Activated CD4-positive, alpha-beta T cell treated with anti-CD3 and anti-CD28 coated beads for 36 hours (primary cell): ENCODE results near the gene LYPD1. TPM values are rescaled to one million over a fixed set of nuclear protein-coding genes. Genes with fewer than 3 reads are reported as not detected.

Source experiments
- ATAC-seq: fragments of 200-7000 bp; cut with Tn5 transposase; one replicate; pipeline ENCODE4 v1.10.0; 2021; ENCODE audit warnings: mild to moderate bottlenecking, moderate library complexity
- CTCF ChIA-PET: fragments of 350-600 bp; sonication (Branson Sonifier 250); formaldehyde crosslinking; loops from one replicate; lab custom pipeline; 2021; ENCODE audit warnings: antibody characterized with exemption; lab: Charles Lee
- POLR2A ChIA-PET: fragments of 350-600 bp; sonication (Branson Sonifier 250); formaldehyde crosslinking; loops from one replicate; lab custom pipeline; 2021; ENCODE audit warnings: antibody characterized with exemption, inconsistent platforms; lab: Charles Lee
- DNase-seq: peaks from one replicate; pipeline ENCODE4 v3.0.0-alpha.2; 2020
- H3K27ac Mint-ChIP-seq: one replicate; pipeline ENCODE4 v1.8.0; 2021; ENCODE audit warnings: mixed read lengths
- H3K27me3 Mint-ChIP-seq: one replicate; pipeline ENCODE4 v1.8.0; 2021; ENCODE audit warnings: mixed read lengths
- H3K36me3 Mint-ChIP-seq: one replicate; pipeline ENCODE4 v1.8.0; 2021; ENCODE audit warnings: low read depth, mixed read lengths
- H3K4me1 Mint-ChIP-seq: one replicate; pipeline ENCODE4 v1.8.0; 2021; ENCODE audit warnings: mixed read lengths
- H3K4me3 Mint-ChIP-seq: one replicate; pipeline ENCODE4 v1.8.0; 2021; ENCODE audit warnings: mild to moderate bottlenecking, moderate library complexity, mixed read lengths
- H3K9me3 Mint-ChIP-seq: one replicate; pipeline ENCODE4 v1.8.0; 2021; ENCODE audit warnings: low read depth, mixed read lengths
- intact Hi-C, 2 experiments: fragments of 100-400 bp; cut with DNase I in 1 of 2; cut with micrococcal nuclease in 1 of 2; formaldehyde crosslinking; loops; one replicate each; pipeline versions ENCODE4 v1.14.2 to v1.15.1; 2022 to 2024; cut with DNase I, micrococcal nuclease
- total RNA-seq, 2 experiments: library from RNA; stranded (reverse); gene quantifications; one replicate each; pipeline ENCODE4 v1.2.3, GENCODE V29; 2021

The LYPD1 gene
- total RNA-seq, 2 experiments from 2014 or later, result not detected

DNA sequence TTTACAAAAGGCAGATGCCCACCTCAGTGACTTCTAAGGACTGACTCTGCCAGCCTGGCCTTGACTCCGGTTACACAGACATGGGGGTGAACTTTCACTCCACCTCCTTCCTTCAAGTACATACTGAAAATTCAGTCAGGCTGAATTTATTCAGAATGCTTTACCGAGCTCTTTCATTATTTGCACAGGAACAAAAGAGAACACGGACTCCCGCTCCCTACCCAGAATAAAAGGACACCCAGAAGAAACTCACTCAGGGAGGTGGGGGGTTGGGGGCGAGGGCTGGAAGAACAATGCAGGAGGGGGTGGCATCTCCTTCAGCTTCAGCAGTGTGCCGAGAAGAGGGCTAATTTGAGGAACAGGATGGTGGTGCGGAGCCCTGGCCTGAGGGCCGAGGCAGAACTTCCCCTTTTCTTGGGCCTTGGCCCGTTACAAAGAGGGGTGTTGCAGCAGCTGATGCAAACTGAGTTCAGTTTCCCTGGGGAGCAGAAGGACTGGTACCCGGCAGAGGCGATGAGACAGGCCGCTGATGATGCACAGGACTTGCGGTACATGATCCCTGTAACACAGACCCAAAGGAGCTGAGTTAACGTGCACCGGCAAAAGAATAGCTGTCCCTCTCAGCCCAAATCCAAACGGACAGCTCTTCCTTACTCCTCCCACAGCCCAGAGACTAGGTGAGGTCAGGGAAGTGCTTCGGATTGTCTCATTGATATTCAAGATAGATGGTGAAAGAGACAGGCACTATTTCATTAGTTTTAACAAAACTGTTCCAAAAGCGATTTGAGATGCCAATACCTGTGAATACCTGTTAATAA, 24.1 kb downstream of the LYPD1 start:
- Mint-ChIP-seq H3K9me3 (no peaks in the 10 kb centered on the region), H3K36me3 (no peaks in the 10 kb centered on the region), H3K27ac (no peak overlapping the region), H3K4me3 (no peak overlapping the region), H3K27me3 (peaks cover 15% of the 10 kb centered on the region), H3K4me1 (no peaks in the 10 kb centered on the region)
- intact Hi-C loops, result no loop called here
- ChIA-PET POLR2A (no interaction called here), CTCF (no interaction called here)
- ATAC-seq (no peak), DNase-seq (no peak)

DNA sequence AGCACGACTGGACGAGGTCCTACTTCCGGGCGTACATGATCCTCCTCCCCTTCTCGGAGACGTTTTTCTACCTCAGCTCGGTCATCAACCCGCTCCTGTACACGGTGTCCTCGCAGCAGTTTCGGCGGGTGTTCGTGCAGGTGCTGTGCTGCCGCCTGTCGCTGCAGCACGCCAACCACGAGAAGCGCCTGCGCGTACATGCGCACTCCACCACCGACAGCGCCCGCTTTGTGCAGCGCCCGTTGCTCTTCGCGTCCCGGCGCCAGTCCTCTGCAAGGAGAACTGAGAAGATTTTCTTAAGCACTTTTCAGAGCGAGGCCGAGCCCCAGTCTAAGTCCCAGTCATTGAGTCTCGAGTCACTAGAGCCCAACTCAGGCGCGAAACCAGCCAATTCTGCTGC, 24.8 kb downstream of the LYPD1 start:
- H3K27me3 Mint-ChIP-seq, result peaks cover 13% of the 10 kb centered on the region
- DNase-seq, result no peak
- no peak for ATAC-seq
- no peak overlapping the region for H3K27ac Mint-ChIP-seq
- POLR2A ChIA-PET, result no interaction called here
- H3K36me3 Mint-ChIP-seq, result no peaks in the 10 kb centered on the region
- CTCF ChIA-PET, result no interaction called here
- H3K4me3 Mint-ChIP-seq, result no peak overlapping the region
- intact Hi-C loops, result no loop called here
- H3K4me1 Mint-ChIP-seq, result no peaks in the 10 kb centered on the region
- no peaks in the 10 kb centered on the region for H3K9me3 Mint-ChIP-seq

GRCh38 chr2:132642415-132642814, 27.6 kb downstream of the LYPD1 start:
- POLR2A ChIA-PET, result no interaction called here
- Mint-ChIP-seq H3K27ac (no peak overlapping the region), H3K4me3 (no peak overlapping the region), H3K9me3 (no peaks in the 10 kb centered on the region), H3K27me3 (peaks cover 8% of the 10 kb centered on the region), H3K36me3 (no peaks in the 10 kb centered on the region), H3K4me1 (no peaks in the 10 kb centered on the region)
- intact Hi-C loops, result no loop called here
- ATAC-seq, result no peak
- no peak for DNase-seq
- CTCF ChIA-PET, result no interaction called here

- no peak overlapping the region for H3K27ac Mint-ChIP-seq
- H3K4me3 Mint-ChIP-seq, result no peak overlapping the region
- no peaks in the 10 kb centered on the region for H3K4me1 Mint-ChIP-seq
- intact Hi-C loops, result no loop called here
- H3K27me3 Mint-ChIP-seq, result peaks cover 8% of the 10 kb centered on the region
- ChIA-PET POLR2A (no interaction called here), CTCF (no interaction called here)
- DNase-seq (no peak), ATAC-seq (no peak)
- no peaks in the 10 kb centered on the region for H3K9me3 Mint-ChIP-seq
- no peaks in the 10 kb centered on the region for H3K36me3 Mint-ChIP-seq
These were observed 28.2 kb downstream of the LYPD1 start for GRCh38 chr2:132641819-132642218.

- peaks cover 6% of the 10 kb centered on the region for H3K27me3 Mint-ChIP-seq
- H3K36me3 Mint-ChIP-seq, result no peaks in the 10 kb centered on the region
- CTCF ChIA-PET, result no interaction called here
- POLR2A ChIA-PET, result no interaction called here
- no peaks in the 10 kb centered on the region for H3K9me3 Mint-ChIP-seq
- intact Hi-C loops, result no loop called here
- no peak overlapping the region for H3K27ac Mint-ChIP-seq
- DNase-seq, result no peak
- H3K4me1 Mint-ChIP-seq, result no peaks in the 10 kb centered on the region
- no peak for ATAC-seq
- H3K4me3 Mint-ChIP-seq, result no peak overlapping the region
These were observed 29.9 kb downstream of the LYPD1 start for GRCh38 chr2:132640116-132640515.

GRCh38 chr2:132638313-132639040, 31.5 kb downstream of the LYPD1 start:
- CTCF ChIA-PET, result no interaction called here
- DNase-seq, result no peak
- no peaks in the 10 kb centered on the region for H3K4me1 Mint-ChIP-seq
- H3K27me3 Mint-ChIP-seq, result peaks cover 4% of the 10 kb centered on the region
- intact Hi-C loops, result no loop called here
- H3K4me3 Mint-ChIP-seq, result no peak overlapping the region
- no peak for ATAC-seq
- H3K36me3 Mint-ChIP-seq, result no peaks in the 10 kb centered on the region
- no peak overlapping the region for H3K27ac Mint-ChIP-seq
- no peaks in the 10 kb centered on the region for H3K9me3 Mint-ChIP-seq
- POLR2A ChIA-PET, result no interaction called here

GRCh38 chr2:132636346-132636745, 33.7 kb downstream of the LYPD1 start:
- Mint-ChIP-seq H3K36me3 (no peaks in the 10 kb centered on the region), H3K27me3 (peaks cover 2% of the 10 kb centered on the region), H3K4me3 (no peak overlapping the region), H3K27ac (no peak overlapping the region), H3K9me3 (no peaks in the 10 kb centered on the region), H3K4me1 (no peaks in the 10 kb centered on the region)
- intact Hi-C loops, result no loop called here
- DNase-seq, result no peak
- POLR2A ChIA-PET, result no interaction called here
- ATAC-seq, result no peak
- CTCF ChIA-PET, result no interaction called here

DNA sequence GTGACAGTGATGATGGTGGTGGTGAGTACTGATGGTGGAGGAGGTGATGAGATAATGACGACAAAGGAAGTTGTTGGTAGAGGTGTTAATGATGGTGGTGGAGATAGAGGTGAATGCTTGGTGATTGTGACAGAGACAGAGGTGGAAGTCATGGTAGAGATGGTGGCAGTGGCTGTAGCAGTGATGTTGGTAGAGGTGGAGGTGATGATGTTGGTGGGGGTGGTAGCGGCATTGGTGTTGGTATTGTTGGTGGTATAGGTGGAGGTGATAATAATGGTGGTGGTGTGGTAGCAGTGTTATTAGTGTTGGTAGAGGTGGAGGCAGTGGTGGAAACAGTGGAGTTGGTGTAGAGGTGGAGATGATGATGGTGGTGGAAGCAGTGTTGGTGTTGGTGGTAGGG, 36.4 kb downstream of the LYPD1 start:
- CTCF ChIA-PET, result no interaction called here
- POLR2A ChIA-PET, result no interaction called here
- H3K4me3 Mint-ChIP-seq, result no peak overlapping the region
- H3K9me3 Mint-ChIP-seq, result no peaks in the 10 kb centered on the region
- H3K4me1 Mint-ChIP-seq, result no peaks in the 10 kb centered on the region
- H3K27ac Mint-ChIP-seq, result no peak overlapping the region
- no peaks in the 10 kb centered on the region for H3K36me3 Mint-ChIP-seq
- intact Hi-C loops, result no loop called here
- peaks cover 2% of the 10 kb centered on the region for H3K27me3 Mint-ChIP-seq
- ATAC-seq (no peak), DNase-seq (no peak)

DNA sequence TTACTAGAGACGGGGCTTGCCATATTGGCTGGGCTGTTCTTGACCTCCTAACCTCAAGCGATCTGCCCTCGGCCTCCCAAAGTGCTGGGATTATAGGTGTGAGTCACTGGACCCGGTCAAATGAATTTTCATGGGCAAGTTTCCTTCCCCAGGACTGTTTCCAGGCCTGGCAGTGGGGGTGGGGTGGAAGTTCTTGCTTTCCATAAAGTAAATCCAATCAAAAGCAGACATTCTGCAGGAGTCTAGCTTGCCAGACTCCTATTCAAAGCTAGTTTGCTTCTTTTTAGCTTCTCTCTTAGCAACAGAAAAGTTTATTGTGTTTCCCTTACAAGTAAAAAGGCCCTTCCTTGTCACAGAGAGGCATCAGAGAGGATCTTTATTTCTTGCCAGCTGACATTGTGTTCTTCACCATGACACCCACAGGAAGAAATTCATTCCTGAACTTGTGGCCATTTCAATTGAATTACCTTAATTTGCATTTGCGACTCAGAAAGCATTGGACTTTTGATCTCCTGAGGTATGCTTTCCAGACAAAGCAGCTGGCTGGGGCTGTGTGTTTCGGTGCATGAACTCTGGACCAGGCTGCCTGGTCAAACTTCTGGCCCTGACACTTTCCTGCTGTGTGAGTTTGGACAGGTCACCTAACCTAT, 37.9 kb downstream of the LYPD1 start:
- Mint-ChIP-seq H3K9me3 (no peaks in the 10 kb centered on the region), H3K27ac (no peak overlapping the region), H3K36me3 (no peaks in the 10 kb centered on the region), H3K4me3 (no peak overlapping the region), H3K27me3 (peaks cover 2% of the 10 kb centered on the region), H3K4me1 (no peaks in the 10 kb centered on the region)
- POLR2A ChIA-PET, result no interaction called here
- ATAC-seq, result no peak
- CTCF ChIA-PET, result no interaction called here
- DNase-seq, result no peak
- intact Hi-C loops, result no loop called here

DNA sequence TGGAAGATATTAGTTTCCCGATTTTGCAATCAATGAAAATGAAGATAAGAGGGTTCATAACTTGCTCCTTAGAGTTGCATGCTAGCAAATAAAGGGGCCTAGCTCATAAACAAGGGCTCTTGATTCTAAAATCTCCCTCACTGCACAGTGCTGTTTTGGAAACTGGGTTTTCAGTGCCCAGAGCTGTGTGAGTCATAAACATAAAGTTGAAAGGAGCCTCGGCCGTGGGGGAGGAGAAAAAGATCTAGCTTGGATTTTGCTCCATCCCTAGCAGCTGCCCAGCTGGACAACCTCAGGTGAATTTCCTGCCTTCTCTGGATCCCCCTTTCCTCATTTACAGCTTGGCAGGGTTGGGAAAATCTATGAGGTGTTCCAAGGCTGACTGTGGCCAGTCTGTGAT, 42.5 kb downstream of the LYPD1 start:
- POLR2A ChIA-PET, result no interaction called here
- no peak for ATAC-seq
- no peak overlapping the region for H3K27ac Mint-ChIP-seq

GRCh38 chr2:132623096-132623839, 46.7 kb downstream of the LYPD1 start:
- ChIA-PET POLR2A (interaction anchor here (0.6 kb wide), 1 partner anchor 355 kb away, joined by 3 read pairs; no protein-coding TSS in a partner anchor), CTCF (no interaction called here)
- H3K9me3 Mint-ChIP-seq, result peaks cover 2% of the 10 kb centered on the region
- H3K4me1 Mint-ChIP-seq, result no peaks in the 10 kb centered on the region
- H3K36me3 Mint-ChIP-seq, result no peaks in the 10 kb centered on the region
- H3K27me3 Mint-ChIP-seq, result no peaks in the 10 kb centered on the region
- intact Hi-C loops, result no loop called here
- no peak overlapping the region for H3K4me3 Mint-ChIP-seq
- ATAC-seq (no peak), DNase-seq (no peak)
- no peak overlapping the region for H3K27ac Mint-ChIP-seq

More for the DNA sequence above, 42.5 kb downstream of the LYPD1 start:
- intact Hi-C loops, result no loop called here
- CTCF ChIA-PET, result no interaction called here
- H3K4me3 Mint-ChIP-seq, result no peak overlapping the region
- H3K4me1 Mint-ChIP-seq, result no peaks in the 10 kb centered on the region
- no peak for DNase-seq
- no peaks in the 10 kb centered on the region for H3K36me3 Mint-ChIP-seq
- no peaks in the 10 kb centered on the region for H3K27me3 Mint-ChIP-seq
- H3K9me3 Mint-ChIP-seq, result peaks cover 2% of the 10 kb centered on the region
